ENCODE results near the gene BANF2.
"Not testable (repeated sequence)": the region's sequence is repeated elsewhere in the genome, so short reads cannot be mapped to it uniquely, and the experiment has no call there.

Gene BANF2

GRCh38 chr20:17683218-17684076 lies 16.3 kb upstream of the BANF2 start:
- no peak for DNase-seq (ENCODE audit: low spot score)

GRCh38 chr20:17684077-17684888 lies 15.5 kb upstream of the BANF2 start:
- no peak for DNase-seq (ENCODE audit: low spot score)

- no peak for DNase-seq (ENCODE audit: low spot score)
These were observed 14.6 kb upstream of the BANF2 start for GRCh38 chr20:17685168-17685567.

- DNase-seq (ENCODE audit: low spot score) = no peak
These were observed 12.0 kb upstream of the BANF2 start for GRCh38 chr20:17687800-17688199.

- DNase-seq (ENCODE audit: low spot score) = no peak
These were observed 10.8 kb upstream of the BANF2 start for GRCh38 chr20:17688965-17689364.

- DNase-seq (ENCODE audit: low spot score) = no peak
These were observed 9.6 kb upstream of the BANF2 start for GRCh38 chr20:17690144-17690543.

- DNase-seq (ENCODE audit: low spot score) = no peak
These were observed 8.0 kb upstream of the BANF2 start for GRCh38 chr20:17691758-17692157.

GRCh38 chr20:17693444-17694001 lies 6.2 kb upstream of the BANF2 start:
- no peak for DNase-seq (ENCODE audit: low spot score)

- DNase-seq (ENCODE audit: low spot score) = no peak
These were observed 5.0 kb upstream of the BANF2 start for GRCh38 chr20:17694767-17695166.

- no peak for DNase-seq (ENCODE audit: low spot score)
These were observed 3.5 kb upstream of the BANF2 start for GRCh38 chr20:17696287-17696686.

GRCh38 chr20:17697171-17697570 lies 2.6 kb upstream of the BANF2 start:
- DNase-seq (ENCODE audit: low spot score) = no peak

- no peak for DNase-seq (ENCODE audit: low spot score)
These were observed 1.4 kb upstream of the BANF2 start for GRCh38 chr20:17698384-17698783.

GRCh38 chr20:17700637-17701036 lies 871 bp downstream of the BANF2 start:
- no peak for DNase-seq (ENCODE audit: low spot score)

- no peak for DNase-seq (ENCODE audit: low spot score)
These were observed 2.1 kb downstream of the BANF2 start for GRCh38 chr20:17701826-17702225.

GRCh38 chr20:17704589-17705317 lies 5.0 kb downstream of the BANF2 start:
- DNase-seq (ENCODE audit: low spot score) = no peak

GRCh38 chr20:17705916-17706315 lies 6.2 kb downstream of the BANF2 start:
- no peak for DNase-seq (ENCODE audit: low spot score)

- DNase-seq (ENCODE audit: low spot score) = no peak
These were observed 6.9 kb downstream of the BANF2 start for GRCh38 chr20:17706632-17707031.

GRCh38 chr20:17707951-17708350 lies 8.2 kb downstream of the BANF2 start:
- DNase-seq (ENCODE audit: low spot score) = not testable (repeated sequence)

GRCh38 chr20:17708675-17709360 lies 9.1 kb downstream of the BANF2 start:
- no peak for DNase-seq (ENCODE audit: low spot score)

GRCh38 chr20:17709361-17710293 lies 9.9 kb downstream of the BANF2 start:
- DNase-seq (ENCODE audit: low spot score) = no peak
